Measurements from ENCODE around the gene PPTC7.
"Not testable (repeated sequence)": the region's sequence is repeated elsewhere in the genome, so short reads cannot be mapped to it uniquely, and the experiment has no call there.

Gene PPTC7

GRCh38 chr12:110577864-110578693, 5.0 kb downstream of the PPTC7 start:
- peak; percentile 58 for TF ChIP-seq POLR2A (IDR thresholded peaks at IDR 0.05; ENCODE audit: low read length)
- no peak for TF ChIP-seq GATA1 (IDR thresholded peaks at IDR 0.05; ENCODE audit: low read depth, low read length)
- peak; percentile 40 to 42 for DNase-seq

- TF ChIP-seq GATA1 (IDR thresholded peaks at IDR 0.05; ENCODE audit: low read depth, low read length) (no peak), POLR2A (IDR thresholded peaks at IDR 0.05; ENCODE audit: low read length) (no peak)
- DNase-seq = no peak
Observed at GRCh38 chr12:110576504-110576903, 6.6 kb downstream of the PPTC7 start.

DNA sequence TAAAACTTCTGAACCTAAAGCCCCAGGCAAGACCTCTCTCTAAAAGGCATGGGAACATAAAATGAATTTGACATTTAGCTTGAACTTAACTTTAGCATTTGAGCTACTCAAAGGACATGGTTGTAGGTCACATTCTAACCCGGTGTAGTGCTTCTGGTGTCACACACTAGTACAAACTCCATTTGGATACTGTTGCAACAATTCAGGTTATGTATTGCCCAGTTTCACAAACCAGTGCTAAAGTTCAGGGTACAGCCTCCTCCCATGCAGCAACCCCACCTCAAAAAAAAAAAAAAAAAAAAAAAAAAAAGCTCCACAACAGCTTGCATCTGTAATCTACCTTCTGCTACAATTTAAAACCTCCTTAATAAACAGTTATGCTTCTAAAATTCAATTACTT, 7.8 kb downstream of the PPTC7 start:
- DNase-seq = no peak
- no peak for TF ChIP-seq GATA1 (IDR thresholded peaks at IDR 0.05; ENCODE audit: low read depth, low read length)
- no peak for TF ChIP-seq POLR2A (IDR thresholded peaks at IDR 0.05; ENCODE audit: low read length)

DNA sequence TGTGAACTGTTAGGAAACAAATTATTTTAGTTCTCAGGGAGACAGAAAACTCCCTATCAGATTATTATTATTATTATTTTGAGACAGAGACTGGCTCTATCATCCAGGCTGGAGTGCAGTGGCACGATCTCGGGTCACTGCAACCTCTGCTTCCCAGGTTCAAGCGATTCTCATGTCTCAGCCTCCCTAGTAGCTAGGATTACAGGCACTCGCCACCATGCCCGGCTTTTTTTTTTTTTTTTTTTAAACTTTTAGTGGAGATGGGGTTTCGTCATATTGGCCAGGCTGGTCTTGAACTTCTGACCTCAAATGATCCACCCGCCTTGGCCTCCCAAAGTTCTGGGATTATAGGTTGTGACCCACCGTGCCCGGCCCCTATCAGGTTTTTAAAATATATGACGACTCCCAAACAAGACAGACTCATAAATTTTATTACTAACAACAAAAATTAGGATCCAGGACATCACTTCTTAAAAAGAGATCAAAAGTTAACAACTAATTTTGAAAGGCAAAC, 8.3 kb downstream of the PPTC7 start:
- not testable (repeated sequence) for DNase-seq

GRCh38 chr12:110574044-110574443, 9.1 kb downstream of the PPTC7 start:
- no peak for TF ChIP-seq POLR2A (IDR thresholded peaks at IDR 0.05; ENCODE audit: low read length)
- no peak for DNase-seq

GRCh38 chr12:110570798-110571197, 12.3 kb downstream of the PPTC7 start:
- not testable (repeated sequence) for DNase-seq

DNA sequence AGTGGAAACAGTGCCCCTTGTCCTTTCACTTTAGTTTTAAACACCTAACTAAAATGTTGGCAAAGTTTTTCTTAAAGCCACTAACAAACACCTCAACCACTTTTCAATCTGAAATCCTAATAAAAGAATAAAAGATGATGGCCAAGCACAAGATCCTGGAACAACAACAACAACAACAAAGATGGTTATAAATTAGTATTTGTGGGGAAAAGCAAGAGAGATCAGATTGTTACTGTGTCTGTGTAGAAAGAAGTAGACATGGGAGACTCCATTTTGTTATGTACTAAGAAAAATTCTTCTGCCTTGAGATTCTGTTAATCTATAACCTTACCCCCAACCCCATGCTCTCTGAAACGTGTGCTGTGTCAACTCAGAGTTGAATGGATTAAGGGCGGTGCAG, 13.3 kb downstream of the PPTC7 start:
- not testable (repeated sequence) for DNase-seq

GRCh38 chr12:110568752-110569151, 14.4 kb downstream of the PPTC7 start:
- no peak for TF ChIP-seq POLR2A (IDR thresholded peaks at IDR 0.05; ENCODE audit: low read length)
- no peak for TF ChIP-seq GATA1 (IDR thresholded peaks at IDR 0.05; ENCODE audit: low read depth, low read length)
- no peak for DNase-seq

DNA sequence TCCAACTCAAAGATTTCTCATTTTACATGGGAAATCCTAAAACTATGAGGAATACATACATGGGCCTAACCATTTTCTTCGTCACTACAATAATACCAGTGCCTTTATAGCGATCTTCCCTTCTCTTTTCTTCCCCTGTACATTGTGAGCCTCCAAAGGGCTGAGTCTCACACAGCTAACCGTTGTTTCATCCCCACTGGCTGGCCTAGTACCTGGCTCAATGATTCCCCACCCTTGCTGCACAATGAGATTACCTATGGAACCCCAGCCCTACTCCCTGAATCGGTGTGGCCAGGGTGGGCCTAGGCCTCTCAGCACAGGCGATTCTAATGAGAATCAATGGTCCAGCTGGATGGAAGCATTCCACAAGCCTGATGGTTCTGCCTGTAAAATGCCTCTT, 16.1 kb downstream of the PPTC7 start:
- no peak for TF ChIP-seq GATA1 (IDR thresholded peaks at IDR 0.05; ENCODE audit: low read depth, low read length)
- no peak for TF ChIP-seq POLR2A (IDR thresholded peaks at IDR 0.05; ENCODE audit: low read length)
- DNase-seq = no peak

DNA sequence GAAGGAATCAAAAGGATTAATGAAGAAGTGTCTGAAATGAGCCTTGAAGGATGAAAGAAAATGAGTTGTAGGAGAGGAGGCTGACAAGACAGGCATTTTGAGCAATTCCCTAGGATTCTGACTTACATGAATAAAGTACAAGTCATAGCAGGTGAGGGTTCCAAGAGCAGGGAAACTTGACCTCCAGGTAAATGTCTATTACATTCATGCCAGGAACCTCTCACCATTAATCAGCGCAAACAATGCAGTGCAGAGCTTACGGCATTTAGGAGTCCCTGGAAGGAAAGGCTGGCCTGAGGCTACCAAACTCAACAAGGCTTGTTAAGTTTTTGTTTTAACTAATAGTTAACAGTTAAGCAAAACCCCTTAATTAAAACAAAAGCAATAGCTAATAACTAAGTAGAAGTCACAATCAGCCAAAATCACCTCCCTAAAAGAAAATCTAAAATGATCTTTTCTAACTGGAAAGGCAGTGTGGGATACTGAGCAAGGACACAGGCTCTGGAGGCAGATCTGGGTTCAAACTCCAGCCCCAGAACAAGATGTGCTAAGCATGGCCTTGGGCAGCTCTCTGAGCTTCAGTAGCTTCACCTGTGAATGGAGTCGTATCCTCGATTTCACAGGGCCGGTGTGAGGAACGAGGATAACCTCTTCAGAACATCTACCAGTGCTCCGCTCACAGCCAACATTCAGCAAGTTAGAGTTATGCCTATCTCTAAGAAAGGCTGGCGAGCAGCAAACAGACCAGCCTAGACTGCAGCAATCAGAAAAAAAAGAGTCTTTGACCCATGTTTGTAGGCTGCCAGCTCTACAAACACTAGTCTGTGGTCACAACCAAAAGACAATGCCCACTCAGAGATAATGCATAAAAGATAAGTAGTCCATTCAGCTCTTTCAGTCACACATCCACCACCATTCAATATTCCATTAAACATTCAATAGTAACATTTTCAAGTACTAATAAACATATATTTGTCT, 16.9 kb downstream of the PPTC7 start:
- DNase-seq = peak in 1 of 2 experiments; percentile 26
- TF ChIP-seq GATA1 (IDR thresholded peaks at IDR 0.05; ENCODE audit: low read depth, low read length) (no peak), POLR2A (IDR thresholded peaks at IDR 0.05; ENCODE audit: low read length) (no peak)

- no peak for TF ChIP-seq POLR2A (IDR thresholded peaks at IDR 0.05; ENCODE audit: low read length)
- DNase-seq = no peak
Observed at GRCh38 chr12:110564471-110564991, 18.6 kb downstream of the PPTC7 start.

GRCh38 chr12:110563702-110564470, 19.2 kb downstream of the PPTC7 start:
- DNase-seq = no peak
- TF ChIP-seq GATA1 (IDR thresholded peaks at IDR 0.05; ENCODE audit: low read depth, low read length) (no peak), POLR2A (IDR thresholded peaks at IDR 0.05; ENCODE audit: low read length) (no peak)

- DNase-seq = not testable (repeated sequence)
Observed at GRCh38 chr12:110562386-110562785, 20.7 kb downstream of the PPTC7 start.
